Measurements from ENCODE around the gene MACROD2. TPM values are rescaled to one million over a fixed set of nuclear protein-coding genes. Genes with fewer than 3 reads are reported as not detected.

MACROD2 gene
- polyA plus RNA-seq, 2 of the 4 experiments (the other 2 are of a cell fraction) = 0.96 to 1.3 TPM

- TF ChIP-seq CTCF (IDR thresholded peaks at IDR 0.05) (no peak), ZSCAN20 (CRISPR knock-in tag; IDR thresholded peaks at IDR 0.05) (no peak), HES2 (IDR thresholded peaks at IDR 0.05) (no peak), JUN (IDR thresholded peaks at IDR 0.05) (no peak)
Measured at GRCh38 chr20:14573676-14574075, 578.4 kb downstream of the MACROD2 start (continued).

GRCh38 chr20:14576196-14576877, 581.0 kb downstream of the MACROD2 start:
- FAIRE-seq (no peak), DNase-seq (ENCODE audit: low read depth in 1 of 2, low spot score in 1 of 2) (no peak), ATAC-seq (no peak)
- 30% methylated on average over 3 of the region's 3 CpGs for WGBS (ENCODE audit: missing lambda C conversion rate)
- Histone ChIP-seq H3K9me3 (no peaks in the 10 kb centered on the region), H3K4me2 (no peak overlapping the region), H3K27ac (no peak overlapping the region), H3K4me1 (peaks cover 11% of the 10 kb centered on the region), H3K4me3 (no peak overlapping the region)
- no peak for TF ChIP-seq MYC (IDR thresholded peaks at IDR 0.05; ENCODE audit: borderline replicate concordance, low read length)
- TF ChIP-seq NFE2L2 (conservative IDR thresholded peaks at IDR 0.05; ENCODE audit: low read length) = no peak
- TF ChIP-seq SMC3 (IDR thresholded peaks at IDR 0.05) = no peak
- TF ChIP-seq FOSB (CRISPR knock-in tag; IDR thresholded peaks at IDR 0.05) = no peak
- no peak for TF ChIP-seq ATOH8 (CRISPR knock-in tag; IDR thresholded peaks at IDR 0.05; ENCODE audit: low read depth)
- TF ChIP-seq HOXA7 (CRISPR knock-in tag; IDR thresholded peaks at IDR 0.05) = no peak
- TF ChIP-seq RNF2 (IDR thresholded peaks at IDR 0.05; ENCODE audit: borderline replicate concordance, low read depth) = no peak
- TF ChIP-seq ESRRA (IDR thresholded peaks at IDR 0.05; ENCODE audit: borderline replicate concordance, low read length) = no peak
- TF ChIP-seq BHLHE40 (IDR thresholded peaks at IDR 0.05; ENCODE audit: low read depth, low read length) = no peak
- TF ChIP-seq ELK1 (IDR thresholded peaks at IDR 0.05; ENCODE audit: low read depth, low read length) = no peak
- no peak for TF ChIP-seq CTCF (IDR thresholded peaks at IDR 0.05)
- TF ChIP-seq CEBPB (IDR thresholded peaks at IDR 0.05) = no peak
- no peak for TF ChIP-seq EHMT2 (IDR thresholded peaks at IDR 0.05; ENCODE audit: low read depth)
- TF ChIP-seq ZNF302 (CRISPR knock-in tag; IDR thresholded peaks at IDR 0.05) = no peak
- no peak for TF ChIP-seq PHF8 (IDR thresholded peaks at IDR 0.05; ENCODE audit: borderline replicate concordance, low read depth)
- TF ChIP-seq HOXB5 (CRISPR knock-in tag; IDR thresholded peaks at IDR 0.05) = no peak
- POLR2A ChIA-PET = no interaction called here
- CTCF ChIA-PET = no interaction called here

Measured in A549 (cell line).